Fibroblast of the aortic adventitia (primary cell): ENCODE measurements around the gene RNF34. TPM values are rescaled to one million over a fixed set of nuclear protein-coding genes. Genes with fewer than 3 reads are reported as not detected.

Experiments used
- DNase-seq: peaks from one replicate; pipeline ENCODE4 v3.0.0-alpha.2; 2010; ENCODE audit warnings: low read depth
- H3K4me3 ChIP-seq: 2 replicates; pipeline ENCODE4 v1.5.1; 2011; ENCODE audit warnings: low read depth, mild to moderate bottlenecking, control low read depth, low read length, moderate library complexity
- total RNA-seq: library from RNA; depleted of rRNA; stranded (reverse); fragments of >200 nt; gene quantifications from 2 replicates; pipeline ENCODE4 v1.2.3, GENCODE V29; 2012; ENCODE audit warnings: low replicate concordance
- TF ChIP-seq, protein P1 (sequence below): IDR thresholded peaks from 2 replicates; pipeline ENCODE4 v1.5.1; 2011; ENCODE audit warnings: mild to moderate bottlenecking, low read length, control low read depth, inconsistent platforms; ENCODE audit not compliant: insufficient read depth

The RNF34 gene
- total RNA-seq, 1 donor, result 36.9 TPM

DNA sequence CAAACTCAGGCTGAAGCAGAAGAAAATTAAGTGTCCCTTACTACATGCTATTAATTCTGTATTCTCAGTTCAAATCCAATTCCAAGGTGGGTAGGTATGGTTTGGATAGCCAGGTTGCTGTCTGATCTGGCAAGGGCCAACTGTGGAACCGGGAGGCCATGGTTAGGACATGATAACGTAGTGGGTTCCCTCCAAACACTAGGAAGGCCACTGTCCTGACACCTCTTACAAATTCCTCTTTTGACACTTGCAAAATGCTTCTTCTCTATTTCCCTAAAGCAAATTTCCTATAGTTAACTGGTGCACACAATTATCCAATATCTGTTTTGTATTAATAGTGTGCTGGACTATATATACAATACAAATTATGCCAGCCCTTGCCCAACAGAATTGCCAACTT, 70.8 kb downstream of the RNF34 start:
- no peak for DNase-seq
- TF ChIP-seq, protein P1, sequence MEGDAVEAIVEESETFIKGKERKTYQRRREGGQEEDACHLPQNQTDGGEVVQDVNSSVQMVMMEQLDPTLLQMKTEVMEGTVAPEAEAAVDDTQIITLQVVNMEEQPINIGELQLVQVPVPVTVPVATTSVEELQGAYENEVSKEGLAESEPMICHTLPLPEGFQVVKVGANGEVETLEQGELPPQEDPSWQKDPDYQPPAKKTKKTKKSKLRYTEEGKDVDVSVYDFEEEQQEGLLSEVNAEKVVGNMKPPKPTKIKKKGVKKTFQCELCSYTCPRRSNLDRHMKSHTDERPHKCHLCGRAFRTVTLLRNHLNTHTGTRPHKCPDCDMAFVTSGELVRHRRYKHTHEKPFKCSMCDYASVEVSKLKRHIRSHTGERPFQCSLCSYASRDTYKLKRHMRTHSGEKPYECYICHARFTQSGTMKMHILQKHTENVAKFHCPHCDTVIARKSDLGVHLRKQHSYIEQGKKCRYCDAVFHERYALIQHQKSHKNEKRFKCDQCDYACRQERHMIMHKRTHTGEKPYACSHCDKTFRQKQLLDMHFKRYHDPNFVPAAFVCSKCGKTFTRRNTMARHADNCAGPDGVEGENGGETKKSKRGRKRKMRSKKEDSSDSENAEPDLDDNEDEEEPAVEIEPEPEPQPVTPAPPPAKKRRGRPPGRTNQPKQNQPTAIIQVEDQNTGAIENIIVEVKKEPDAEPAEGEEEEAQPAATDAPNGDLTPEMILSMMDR, result no peak

DNA sequence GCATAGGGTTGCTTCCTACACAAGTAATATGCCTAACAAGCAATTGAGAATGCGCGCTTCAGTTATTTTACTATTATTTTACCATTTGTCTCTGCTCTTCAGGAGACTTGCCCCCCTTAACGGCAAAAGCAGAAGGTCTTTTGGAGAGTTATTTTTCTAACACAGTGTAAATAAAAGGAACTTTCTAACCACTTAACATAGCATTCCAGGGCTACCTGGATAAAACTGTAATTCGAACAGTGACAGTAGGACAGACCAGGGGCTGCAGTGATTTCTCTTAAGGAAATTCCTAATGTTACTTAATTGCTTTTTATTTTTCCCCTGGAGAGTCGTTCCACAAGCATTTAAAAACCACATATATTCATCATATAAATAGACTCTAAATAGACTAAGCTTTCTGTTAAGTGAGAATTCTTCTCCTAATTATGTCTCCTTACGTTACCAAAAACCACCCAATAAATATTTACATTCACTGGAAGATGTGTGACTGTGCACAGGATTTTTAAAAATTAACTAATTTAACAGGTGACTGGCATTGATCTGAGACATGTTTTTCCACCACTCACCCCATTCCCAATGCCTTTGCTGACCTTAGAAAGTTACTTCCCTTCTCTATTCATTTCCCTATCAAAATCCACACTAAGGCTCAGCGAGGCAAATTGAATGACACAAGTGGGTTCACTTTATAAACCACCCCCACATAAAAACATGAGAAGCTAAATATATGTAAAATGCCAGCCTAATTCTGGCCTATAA, 72.4 kb downstream of the RNF34 start:
- no peak for DNase-seq
- H3K4me3 ChIP-seq, result no peak overlapping the region
- TF ChIP-seq, protein P1, result no peak

More for the DNA sequence above, 70.8 kb downstream of the RNF34 start:
- no peak overlapping the region for H3K4me3 ChIP-seq

Other genes with a start within 250 kb of the RNF34 start
- 2.7 and 9.1 TPM in 2 replicates for gene P2RX4, start 190.0 kb upstream of the RNF34 start, total RNA-seq
- gene CAMKK2, start 103.4 kb upstream of the RNF34 start, total RNA-seq, result 12.0 and 23.8 TPM in 2 replicates
- 148 and 209 TPM in 2 replicates for gene ANAPC5, start 47.7 kb upstream of the RNF34 start, total RNA-seq
- 26.8 and 29.8 TPM in 2 replicates for gene KDM2B, start 180.9 kb downstream of the RNF34 start, total RNA-seq
- 1.1 and 13.4 TPM in 2 replicates for gene ORAI1, start 226.4 kb downstream of the RNF34 start, total RNA-seq